ENCODE data around the gene TMEM190. TPM values are rescaled to one million over a fixed set of nuclear protein-coding genes. Genes with fewer than 3 reads are reported as not detected.
"Not testable (repeated sequence)": the region's sequence is repeated elsewhere in the genome, so short reads cannot be mapped to it uniquely, and the experiment has no call there.

Gene TMEM190
- total and polyA plus RNA-seq, 9 of the 15 experiments (the other 6 are each of a cell fraction or from before 2014, with no cell fraction given): not detected

DNA sequence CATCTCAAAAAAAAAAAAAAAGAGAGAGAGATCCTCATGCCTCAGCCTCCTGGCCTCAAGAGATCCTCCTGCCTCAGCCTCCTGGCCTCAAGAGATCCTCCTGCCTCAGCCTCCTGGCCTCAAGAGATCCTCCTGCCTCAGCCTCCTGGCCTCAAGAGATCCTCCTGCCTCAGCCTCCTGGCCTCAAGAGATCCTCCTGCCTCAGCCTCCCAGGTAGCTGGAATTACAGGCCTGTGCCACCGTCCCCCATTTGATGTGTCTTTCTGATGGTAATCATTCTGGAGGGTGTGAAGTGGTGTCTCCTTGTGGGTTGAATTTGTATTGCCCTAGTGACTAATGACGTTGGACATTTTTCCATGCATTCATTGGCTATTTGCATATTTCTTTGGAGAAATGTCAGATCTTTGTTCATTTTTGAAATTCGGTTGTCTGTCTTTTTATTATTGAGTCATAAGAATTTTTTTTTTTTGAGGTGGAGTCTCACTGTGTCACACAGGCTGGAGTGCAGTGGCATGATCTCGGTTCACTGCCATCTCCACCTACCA, 47.8 kb upstream of the TMEM190 start:
- H4K20me1 ChIP-seq (replicated peaks; ENCODE audit: control insufficient read depth, insufficient read depth, low read length); H3K36me3 ChIP-seq (ENCODE audit: control insufficient read depth, insufficient read depth, low read length); H3K79me2 ChIP-seq (ENCODE audit: control insufficient read depth, insufficient read depth, low read length); POLR2A ChIA-PET; in situ Hi-C loops (cut with MboI); CTCF ChIA-PET (ENCODE audit: low intra/inter-chr PET ratio); H2AFZ ChIP-seq (ENCODE audit: low read depth, low read length); intact Hi-C loops (cut with micrococcal nuclease); H3K27me3 ChIP-seq (ENCODE audit: control insufficient read depth in 2 of 2, insufficient read depth in 2 of 2, low read length in 2 of 2); FAIRE-seq; H3K9me1 ChIP-seq (ENCODE audit: control insufficient read depth, insufficient read depth, low read length); BruUV-seq (replicated peaks); DNase-seq (ENCODE audit: extremely low read depth in 1 of 4, low spot score in 3 of 4); H3K4me3 ChIP-seq; H3K9me3 ChIP-seq (replicated peaks; ENCODE audit: control insufficient read depth, insufficient read depth, low read depth, low read length); H3K27ac ChIP-seq (ENCODE audit: extremely low read depth, low read depth, low read length); H3K4me2 ChIP-seq (ENCODE audit: insufficient read depth, low read length); H3K9ac ChIP-seq (ENCODE audit: insufficient read depth in 1 of 2, low read depth in 2 of 2, low read length in 2 of 2); TF ChIP-seq CREB1, ATF1 (CRISPR knock-in tag; IDR thresholded peaks at IDR 0.05): not testable (repeated sequence)
- peaks cover 11 to 22% of the 10 kb centered on the region in 2 experiments; a peak in 4 of 5 replicates for H3K4me1 ChIP-seq (replicated peaks in 1 of 2; ENCODE audit: control insufficient read depth in 2 of 2, insufficient read depth in 2 of 2, low read length in 2 of 2)
- TF ChIP-seq CREM (IDR thresholded peaks at IDR 0.05; ENCODE audit: low read depth) (peak; percentile 83), CREB1 (IDR thresholded peaks at IDR 0.05) (0 out of 2 replicates have a peak, but pooled peaks have one; percentile 33), RFX5 (IDR thresholded peaks at IDR 0.05; ENCODE audit: low read depth, low read length) (peak; percentile 97), KDM1A (IDR thresholded peaks at IDR 0.05) (peak in 1 of 2 experiments; percentile 39; a peak in 1 of 4 replicates), ATF1 (tag; IDR thresholded peaks at IDR 0.05) (peak; percentile 62), RBM25 (IDR thresholded peaks at IDR 0.05; ENCODE audit: low read depth, low read length, severe bottlenecking) (peak; percentile 77)
- peak; percentile 53; the same call in 2 of the 3 replicates for ATAC-seq
- WGBS (ENCODE audit: insufficient coverage, low coverage, missing lambda C conversion rate): 27% methylated on average over 4 of the region's 4 CpGs

All from K562 (cell line).